Mesodermal cell (in vitro differentiated cells): ENCODE results near the gene NKD1.

ENCODE experiments used
- H3K27ac ChIP-seq: 2 replicates; pipeline ENCODE4 v1.7.0; 2013; ENCODE audit warnings: mild to moderate bottlenecking, low read depth, low read length, moderate library complexity; ENCODE audit not compliant: severe bottlenecking
- H3K36me3 ChIP-seq: 2 replicates; pipeline ENCODE4 v1.7.1; 2013; ENCODE audit warnings: mild to moderate bottlenecking, low read length, moderate library complexity; ENCODE audit not compliant: control insufficient read depth, insufficient read depth
- H3K4me1 ChIP-seq: one replicate; pipeline ENCODE4 v1.7.1; 2013; ENCODE audit warnings: mild to moderate bottlenecking, low read length; ENCODE audit not compliant: insufficient read depth, control insufficient read depth, poor library complexity, severe bottlenecking
- H3K4me3 ChIP-seq: 2 replicates; pipeline ENCODE4 v1.7.0; 2013; ENCODE audit warnings: low read length, control low read depth, mild to moderate bottlenecking; ENCODE audit not compliant: insufficient read depth, poor library complexity, severe bottlenecking; ENCODE audit errors: extremely low read depth
- H3K9me3 ChIP-seq: 2 replicates; pipeline ENCODE4 v1.7.1; 2013; ENCODE audit warnings: mild to moderate bottlenecking, low read length, moderate library complexity; ENCODE audit not compliant: control insufficient read depth
- WGBS, 2 experiments: methylation state at CpG; one replicate each; pipeline ENCODE4 v1.1.5; 2013; ENCODE audit warnings: missing lambda C conversion rate in 2 of 2; ENCODE audit not compliant: insufficient coverage in 2 of 2; 5-methylcytosine and 5-hydroxymethylcytosine counted together

NKD1 gene

GRCh38 chr16:50622029-50622428, 73.8 kb downstream of the NKD1 start:
- Histone ChIP-seq H3K4me3 (no peak overlapping the region), H3K4me1 (peaks cover 16% of the 10 kb centered on the region), H3K27ac (no peak overlapping the region), H3K9me3 (no peaks in the 10 kb centered on the region), H3K36me3 (peaks cover 53% of the 10 kb centered on the region)
- 91 to 97% methylated on average over 5 to 7 of the region's 7 CpGs for WGBS, 2 experiments

GRCh38 chr16:50622643-50623369, 74.6 kb downstream of the NKD1 start:
- H3K4me3 ChIP-seq, result no peak overlapping the region
- 96 to 99% methylated on average over 8 to 12 of the region's 16 CpGs for WGBS, 2 experiments
- peaks cover 59% of the 10 kb centered on the region for H3K36me3 ChIP-seq
- no peak overlapping the region for H3K27ac ChIP-seq
- H3K4me1 ChIP-seq, result peaks cover 9% of the 10 kb centered on the region
- H3K9me3 ChIP-seq, result no peaks in the 10 kb centered on the region

GRCh38 chr16:50624449-50624970, 76.3 kb downstream of the NKD1 start:
- 93 to 98% methylated on average over 4 to 8 of the region's 8 CpGs for WGBS, 2 experiments
- H3K4me3 ChIP-seq, result no peak overlapping the region
- H3K36me3 ChIP-seq, result peaks cover 72% of the 10 kb centered on the region
- no peaks in the 10 kb centered on the region for H3K4me1 ChIP-seq
- no peaks in the 10 kb centered on the region for H3K9me3 ChIP-seq
- H3K27ac ChIP-seq, result no peak overlapping the region

GRCh38 chr16:50625374-50625773, 77.2 kb downstream of the NKD1 start:
- Histone ChIP-seq H3K27ac (no peak overlapping the region), H3K36me3 (peaks cover 72% of the 10 kb centered on the region), H3K9me3 (no peaks in the 10 kb centered on the region), H3K4me3 (no peak overlapping the region), H3K4me1 (no peaks in the 10 kb centered on the region)
- WGBS, 2 experiments, result 95 to 97% methylated on average over 11 to 12 of the region's 12 CpGs

GRCh38 chr16:50626868-50627267, 78.7 kb downstream of the NKD1 start:
- 76 to 81% methylated on average over 4 of the region's 4 CpGs for WGBS, 2 experiments

GRCh38 chr16:50627419-50627818, 79.2 kb downstream of the NKD1 start:
- Histone ChIP-seq H3K27ac (no peak overlapping the region), H3K9me3 (no peaks in the 10 kb centered on the region), H3K36me3 (peaks cover 77% of the 10 kb centered on the region), H3K4me1 (no peaks in the 10 kb centered on the region), H3K4me3 (no peak overlapping the region)
- WGBS, 2 experiments, result 85 to 87% methylated on average over 5 to 6 of the region's 10 CpGs

More at GRCh38 chr16:50626868-50627267, 78.7 kb downstream of the NKD1 start:
- Histone ChIP-seq H3K27ac (no peak overlapping the region), H3K36me3 (peaks cover 73% of the 10 kb centered on the region), H3K4me1 (no peaks in the 10 kb centered on the region), H3K9me3 (no peaks in the 10 kb centered on the region), H3K4me3 (no peak overlapping the region)

- WGBS, 2 experiments, result 93 to 96% methylated on average over 6 of the region's 9 CpGs
- Histone ChIP-seq H3K4me3 (no peak overlapping the region), H3K4me1 (no peaks in the 10 kb centered on the region), H3K9me3 (no peaks in the 10 kb centered on the region), H3K36me3 (peaks cover 83% of the 10 kb centered on the region), H3K27ac (no peak overlapping the region)
Measured at GRCh38 chr16:50628156-50628802, 80.1 kb downstream of the NKD1 start.

- 84 to 100% methylated on average over 2 of the region's 4 CpGs for WGBS, 2 experiments
- Histone ChIP-seq H3K36me3 (peaks cover 78% of the 10 kb centered on the region), H3K4me1 (no peaks in the 10 kb centered on the region), H3K4me3 (no peak overlapping the region), H3K9me3 (no peaks in the 10 kb centered on the region), H3K27ac (no peak overlapping the region)
Measured at GRCh38 chr16:50629334-50629733, 81.1 kb downstream of the NKD1 start.

GRCh38 chr16:50630394-50631020, 82.3 kb downstream of the NKD1 start:
- H3K4me1 ChIP-seq, result no peaks in the 10 kb centered on the region
- H3K36me3 ChIP-seq, result peaks cover 69% of the 10 kb centered on the region
- H3K9me3 ChIP-seq, result no peaks in the 10 kb centered on the region
- WGBS, 2 experiments, result 91 to 98% methylated on average over 9 to 11 of the region's 11 CpGs
- H3K27ac ChIP-seq, result no peak overlapping the region
- H3K4me3 ChIP-seq, result no peak overlapping the region

GRCh38 chr16:50631249-50631984, 83.2 kb downstream of the NKD1 start:
- no peaks in the 10 kb centered on the region for H3K4me1 ChIP-seq
- no peak overlapping the region for H3K4me3 ChIP-seq
- no peaks in the 10 kb centered on the region for H3K9me3 ChIP-seq
- H3K36me3 ChIP-seq, result peaks cover 60% of the 10 kb centered on the region
- 96 to 100% methylated on average over 5 of the region's 8 CpGs for WGBS, 2 experiments
- no peak overlapping the region for H3K27ac ChIP-seq
